GM19351 (cell line): Measurements from ENCODE around the gene ZNF276.
A peak's percentile ranks its signal among the peaks of the same experiment; 100 is the strongest.
"Not testable (repeated sequence)": the region's sequence is repeated elsewhere in the genome, so short reads cannot be mapped to it uniquely, and the experiment has no call there.

Experiments
- ATAC-seq: cut with Tn5 transposase; IDR thresholded peaks from one replicate; pipeline ENCODE4 v1.9.1; 2021; ENCODE audit warnings: mild to moderate bottlenecking, moderate library complexity; ENCODE audit not compliant: unreplicated experiment

The ZNF276 gene

GRCh38 chr16:89733322-89733721 is 12.0 kb downstream of the ZNF276 start:
- no peak for ATAC-seq

- ATAC-seq: no peak
Observed at GRCh38 chr16:89733792-89734191, 12.5 kb downstream of the ZNF276 start.

GRCh38 chr16:89736554-89736953 is 15.2 kb downstream of the ZNF276 start:
- no peak for ATAC-seq

- ATAC-seq: no peak
Observed at GRCh38 chr16:89737341-89738071, 16.2 kb downstream of the ZNF276 start.

GRCh38 chr16:89738072-89738377 is 16.7 kb downstream of the ZNF276 start:
- no peak for ATAC-seq

GRCh38 chr16:89738538-89739317 is 17.4 kb downstream of the ZNF276 start:
- no peak for ATAC-seq

- no peak for ATAC-seq
Observed at GRCh38 chr16:89739383-89739782, 18.0 kb downstream of the ZNF276 start.

GRCh38 chr16:89741342-89742014 is 20.1 kb downstream of the ZNF276 start:
- ATAC-seq: no peak

GRCh38 chr16:89742948-89743347 is 21.6 kb downstream of the ZNF276 start:
- ATAC-seq: no peak

GRCh38 chr16:89744813-89745212 is 23.5 kb downstream of the ZNF276 start:
- ATAC-seq: no peak

- ATAC-seq: no peak
Observed at GRCh38 chr16:89746043-89746442, 24.7 kb downstream of the ZNF276 start.

GRCh38 chr16:89748076-89748475 is 26.7 kb downstream of the ZNF276 start:
- no peak for ATAC-seq

GRCh38 chr16:89748921-89749320 is 27.6 kb downstream of the ZNF276 start:
- no peak for ATAC-seq

GRCh38 chr16:89749637-89750036 is 28.3 kb downstream of the ZNF276 start:
- no peak for ATAC-seq

GRCh38 chr16:89759746-89760340 is 38.5 kb downstream of the ZNF276 start:
- ATAC-seq: no peak

GRCh38 chr16:89761304-89761922 is 40.1 kb downstream of the ZNF276 start:
- no peak for ATAC-seq

GRCh38 chr16:89764711-89765201 is 43.4 kb downstream of the ZNF276 start:
- ATAC-seq: peak; percentile 91

- no peak for ATAC-seq
Observed at GRCh38 chr16:89765292-89765830, 44.0 kb downstream of the ZNF276 start.

- no peak for ATAC-seq
Observed at GRCh38 chr16:89770367-89770766, 49.0 kb downstream of the ZNF276 start.

- no peak for ATAC-seq
Observed at GRCh38 chr16:89775223-89775622, 53.9 kb downstream of the ZNF276 start.

GRCh38 chr16:89778211-89778610 is 56.9 kb downstream of the ZNF276 start:
- ATAC-seq: not testable (repeated sequence)
